ENCODE measurements around the gene HSP90AA1. TPM values are rescaled to one million over a fixed set of nuclear protein-coding genes. Genes with fewer than 3 reads are reported as not detected.
"Not testable (repeated sequence)": the region's sequence is repeated elsewhere in the genome, so short reads cannot be mapped to it uniquely, and the experiment has no call there.

HSP90AA1 gene
- total and polyA plus RNA-seq, 2 experiments from 2014 or later: 142 to 1,021 TPM

- TF ChIP-seq CTCF (IDR thresholded peaks at IDR 0.05; ENCODE audit: low read depth, low read length): no peak
- no peaks in the 10 kb centered on the region for H3K27me3 ChIP-seq
- H3K9me3 ChIP-seq (ENCODE audit: low read depth): no peaks in the 10 kb centered on the region
- H3K27ac ChIP-seq: peak overlapping the region; percentile 98
- H3K4me3 ChIP-seq: peak overlapping the region; percentile 85
- peaks cover 25% of the 10 kb centered on the region for H3K4me1 ChIP-seq (ENCODE audit: low read depth)
- H3K36me3 ChIP-seq: peaks cover 44% of the 10 kb centered on the region
- DNase-seq (ENCODE audit: low read depth in 1 of 2, low spot score in 1 of 2): peak; percentile 64 to 65
Measured at GRCh38 chr14:102085948-102086708, 716 bp downstream of the HSP90AA1 start.

GRCh38 chr14:102085488-102085887 is 1.4 kb downstream of the HSP90AA1 start:
- Histone ChIP-seq H3K9me3 (ENCODE audit: low read depth) (no peaks in the 10 kb centered on the region), H3K27me3 (no peaks in the 10 kb centered on the region), H3K36me3 (peaks cover 48% of the 10 kb centered on the region), H3K4me3 (peak overlapping the region; percentile 85), H3K27ac (no peak overlapping the region), H3K4me1 (ENCODE audit: low read depth) (peaks cover 25% of the 10 kb centered on the region)
- no peak for TF ChIP-seq CTCF (IDR thresholded peaks at IDR 0.05; ENCODE audit: low read depth, low read length)
- no peak for DNase-seq (ENCODE audit: low read depth in 1 of 2, low spot score in 1 of 2)

DNA sequence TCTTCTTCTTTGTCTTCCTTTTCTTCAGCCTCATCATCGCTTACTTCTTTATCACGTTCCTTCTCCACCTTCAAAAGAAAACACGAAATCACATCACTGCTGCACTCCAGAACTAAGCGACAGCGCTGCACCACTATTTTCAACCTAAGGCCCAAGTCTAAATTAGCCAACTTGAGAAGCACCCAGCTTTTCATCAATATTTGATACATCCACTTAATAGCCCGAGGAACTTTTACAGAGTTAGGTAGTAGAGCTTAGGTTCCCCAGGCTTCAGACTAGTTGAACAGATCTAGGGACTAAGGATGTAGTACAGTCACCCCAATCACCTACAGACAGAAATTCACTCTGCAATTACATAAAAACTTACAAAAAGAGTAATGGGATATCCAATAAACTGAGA is 1.9 kb downstream of the HSP90AA1 start:
- Histone ChIP-seq H3K4me3 (peak overlapping the region; percentile 85), H3K27me3 (no peaks in the 10 kb centered on the region), H3K27ac (no peak overlapping the region), H3K4me1 (ENCODE audit: low read depth) (peaks cover 25% of the 10 kb centered on the region), H3K9me3 (ENCODE audit: low read depth) (no peaks in the 10 kb centered on the region), H3K36me3 (peaks cover 54% of the 10 kb centered on the region)
- no peak for TF ChIP-seq CTCF (IDR thresholded peaks at IDR 0.05; ENCODE audit: low read depth, low read length)
- no peak for DNase-seq (ENCODE audit: low read depth in 1 of 2, low spot score in 1 of 2)

GRCh38 chr14:102084522-102084921 is 2.3 kb downstream of the HSP90AA1 start:
- H3K27me3 ChIP-seq; DNase-seq (ENCODE audit: low read depth in 1 of 2, low spot score in 1 of 2); H3K9me3 ChIP-seq (ENCODE audit: low read depth); H3K27ac ChIP-seq: not testable (repeated sequence)
- peak overlapping the region; percentile 85 for H3K4me3 ChIP-seq
- H3K36me3 ChIP-seq: peaks cover 58% of the 10 kb centered on the region
- peaks cover 25% of the 10 kb centered on the region for H3K4me1 ChIP-seq (ENCODE audit: low read depth)

- no peak overlapping the region for H3K4me3 ChIP-seq
- TF ChIP-seq CTCF (IDR thresholded peaks at IDR 0.05; ENCODE audit: low read depth, low read length): no peak
- peaks cover 63% of the 10 kb centered on the region for H3K36me3 ChIP-seq
- no peak overlapping the region for H3K27ac ChIP-seq
- DNase-seq (ENCODE audit: low read depth in 1 of 2, low spot score in 1 of 2): no peak
- peaks cover 17% of the 10 kb centered on the region for H3K4me1 ChIP-seq (ENCODE audit: low read depth)
- H3K9me3 ChIP-seq (ENCODE audit: low read depth): no peaks in the 10 kb centered on the region
- no peaks in the 10 kb centered on the region for H3K27me3 ChIP-seq
Measured at GRCh38 chr14:102081231-102082080, 5.4 kb downstream of the HSP90AA1 start.

Measured in cardiac muscle cell (in vitro differentiated cells and primary cell).